Endothelial cell of umbilical vein (primary cell): ENCODE results near the gene NRG3. TPM values are rescaled to one million over a fixed set of nuclear protein-coding genes. Genes with fewer than 3 reads are reported as not detected.

Experiments used
- BruUV-seq: library from RNA; stranded (reverse); fragments of 400-500 nt; replicated peaks from 2 replicates; lab custom pipeline; 2021; lab: Mats Ljungman, UMichigan
- CTCF ChIA-PET: fragments of 300-600, 350-600 bp; sonication (Branson Sonifier 250); formaldehyde crosslinking; loops from one replicate; lab custom pipeline; 2021; ENCODE audit warnings: antibody characterized with exemption, inconsistent platforms; lab: Charles Lee
- POLR2A ChIA-PET: fragments of 300-600, 350-600 bp; sonication (Branson Sonifier 250); formaldehyde crosslinking; loops from one replicate; lab custom pipeline; 2021; ENCODE audit warnings: antibody characterized with exemption, inconsistent platforms; lab: Charles Lee
- DNase-seq: peaks from one replicate; pipeline ENCODE4 v3.0.0-alpha.2; 2011; ENCODE audit warnings: low read depth, low spot score
- FAIRE-seq: peaks from 2 replicates; lab custom pipeline; 2011; peaks lifted over from hg19 to GRCh38; lab: Jason Lieb, UNC
- H2AFZ ChIP-seq: 2 replicates; pipeline ENCODE4 v1.6.0; 2012; ENCODE audit warnings: low read depth, low read length, control low read depth, inconsistent platforms
- H3K27ac ChIP-seq: 2 replicates; pipeline ENCODE4 v1.5.1; 2011; ENCODE audit warnings: low read depth, mild to moderate bottlenecking, control low read depth, low read length, moderate library complexity; ENCODE audit not compliant: insufficient read depth
- H3K27me3 ChIP-seq, 2 experiments: 2 replicates each; pipeline versions ENCODE4 v1.6.0 to v1.6.1; 2011; ENCODE audit warnings: low read length in 2 of 2, mixed read lengths in 1 of 2; ENCODE audit not compliant: control insufficient read depth in 2 of 2, insufficient read depth in 2 of 2
- H3K36me3 ChIP-seq, 2 experiments: 2 replicates in 1 of 2; 3 replicates in 1 of 2; pipeline ENCODE4 v1.5.1; 2011; ENCODE audit warnings: low read length in 2 of 2, mild to moderate bottlenecking in 1 of 2, moderate library complexity in 1 of 2; ENCODE audit not compliant: control insufficient read depth in 2 of 2, insufficient read depth in 2 of 2; ENCODE audit errors: extremely low read depth in 1 of 2
- H3K4me1 ChIP-seq: 3 replicates; pipeline ENCODE4 v1.5.1; 2011; ENCODE audit warnings: mild to moderate bottlenecking, low read length; ENCODE audit not compliant: control insufficient read depth, insufficient read depth; ENCODE audit errors: extremely low read depth
- H3K4me2 ChIP-seq: 2 replicates; pipeline ENCODE4 v1.6.1; 2011; ENCODE audit warnings: low read length, control low read depth, mixed read lengths; ENCODE audit not compliant: insufficient read depth
- H3K4me3 ChIP-seq, 3 experiments: fragments of 200-600 bp in 1 of 3; sonication (generic), shearing (Covaris generic) in 1 of 3; replicated peaks in 1 of 3; 2 replicates each; pipeline ENCODE4 v1.5.1; 2011 to 2016; ENCODE audit warnings: control low read depth in 3 of 3, low read length in 3 of 3, mild to moderate bottlenecking in 2 of 3, inconsistent platforms in 1 of 3, low read depth in 1 of 3, moderate library complexity in 1 of 3; ENCODE audit not compliant: insufficient read depth in 1 of 3
- H3K79me2 ChIP-seq: 2 replicates; pipeline ENCODE4 v1.6.0; 2012; ENCODE audit warnings: low read length, inconsistent platforms; ENCODE audit not compliant: control insufficient read depth, insufficient read depth
- H3K9ac ChIP-seq: replicated peaks from 2 replicates; pipeline ENCODE3; 2011; ENCODE audit warnings: low read length, control low read depth; ENCODE audit not compliant: insufficient read depth; ENCODE audit errors: extremely low read depth
- H3K9me1 ChIP-seq: replicated peaks from 3 replicates; pipeline ENCODE4 v1.6.0; 2011; ENCODE audit warnings: mild to moderate bottlenecking, low read length; ENCODE audit not compliant: control insufficient read depth, insufficient read depth; ENCODE audit errors: extremely low read depth
- H3K9me3 ChIP-seq: replicated peaks from 2 replicates; pipeline ENCODE4 v1.5.1; 2012; ENCODE audit warnings: low read length, inconsistent platforms; ENCODE audit not compliant: control insufficient read depth, insufficient read depth
- H4K20me1 ChIP-seq: replicated peaks from 2 replicates; pipeline ENCODE3; 2011; ENCODE audit warnings: mild to moderate bottlenecking, low read length; ENCODE audit not compliant: control insufficient read depth, insufficient read depth; ENCODE audit errors: extremely low read depth
- FOS ChIP-seq: IDR thresholded peaks from 2 replicates; pipeline ENCODE4 v1.6.1; 2011; ENCODE audit warnings: mild to moderate bottlenecking, low read length, moderate library complexity, borderline replicate concordance; ENCODE audit not compliant: insufficient read depth
- GATA2 ChIP-seq: IDR thresholded peaks from 2 replicates; pipeline ENCODE4 v1.7.0; 2011; ENCODE audit warnings: low read depth, mild to moderate bottlenecking, moderate library complexity, mixed read lengths, low read length; ENCODE audit not compliant: insufficient read length, insufficient read depth
- JUN ChIP-seq: IDR thresholded peaks from 2 replicates; pipeline ENCODE4 v1.6.1; 2011; ENCODE audit warnings: borderline replicate concordance, low read depth; ENCODE audit not compliant: insufficient read length, insufficient read depth
- MYC ChIP-seq: IDR thresholded peaks from one replicate; pipeline ENCODE4 v1.6.1; 2011; ENCODE audit warnings: mild to moderate bottlenecking, low read depth, low read length
- POLR2AphosphoS5 ChIP-seq: IDR thresholded peaks from 2 replicates; pipeline ENCODE4 v1.6.1; 2012; ENCODE audit warnings: low read depth, mild to moderate bottlenecking, control low read depth, low read length, moderate library complexity; ENCODE audit not compliant: insufficient read depth
- dilution Hi-C: fragments of 300-500 bp; cut with MboI; formaldehyde crosslinking; loops from one replicate; pipeline ENCODE4 v1.15.0; 2019; ENCODE audit warnings: low sequenced_read_pairs; ENCODE audit not compliant: extremely low pct_ligation_motif_present
- intact Hi-C: fragments of 100-400 bp; cut with micrococcal nuclease; formaldehyde crosslinking; loops from one replicate; pipeline ENCODE4 v1.10.0; 2022
- polyA plus RNA-seq, 4 experiments: library from polyadenylated mRNA; depleted of rRNA in 3 of 4; stranded (reverse) in 3 of 4; unstranded in 1 of 4; fragments of >200 nt; gene quantifications; 2 replicates each; pipeline versions ENCODE4 v1.2.1 to v1.2.3, GENCODE V29; 2011 to 2012; ENCODE audit warnings: missing spikeins in 1 of 4
- total RNA-seq: library from RNA; stranded (reverse); gene quantifications from 2 replicates; pipeline ENCODE4 v1.2.3, GENCODE V29; 2021
- TF ChIP-seq, protein P1 (sequence below), 2 donors: IDR thresholded peaks; 1 replicate in 1 of 2; 2 replicates in 1 of 2; pipeline ENCODE4 v1.5.1; 2011; ENCODE audit warnings: low read length in 2 of 2, mild to moderate bottlenecking in 2 of 2, moderate library complexity in 2 of 2, control low read depth in 1 of 2, inconsistent platforms in 1 of 2, low read depth in 1 of 2; ENCODE audit not compliant: insufficient read depth in 1 of 2; ENCODE audit errors: extremely low read depth in 1 of 2

Gene NRG3
- total and polyA plus RNA-seq, 2 donors (not counting 3 experiments of a cell fraction or from before 2014, with no cell fraction given), result 1.9 to 3.9 TPM

DNA sequence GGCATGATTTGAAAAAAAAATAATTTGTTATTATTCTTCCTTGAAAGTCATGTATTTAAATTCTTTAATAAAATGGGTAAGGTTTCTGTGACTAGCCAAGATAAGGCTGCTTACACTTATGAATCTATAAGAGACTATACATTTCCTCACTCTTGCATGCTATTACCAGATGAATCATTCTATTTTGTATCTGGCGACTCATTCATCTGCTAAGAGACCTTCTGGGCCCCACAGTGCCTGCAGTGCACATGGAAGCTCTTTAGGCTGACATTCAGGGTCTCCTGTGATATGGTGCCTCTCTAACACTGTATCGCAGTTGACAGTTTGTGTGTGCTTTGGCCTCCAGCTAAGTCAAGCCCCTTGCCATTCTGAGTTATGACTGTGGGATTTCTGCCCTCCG lies 121.9 kb downstream of the NRG3 start:
- no peaks in the 10 kb centered on the region for H3K4me1 ChIP-seq
- no peaks in the 10 kb centered on the region for H3K9me3 ChIP-seq
- no peak overlapping the region for H3K4me2 ChIP-seq
- H3K9ac ChIP-seq, result no peak overlapping the region
- dilution Hi-C loops (no loop called here), intact Hi-C loops (no loop called here)
- CTCF ChIA-PET, result no interaction called here
- no peaks in the 10 kb centered on the region for H3K36me3 ChIP-seq
- no peak for FAIRE-seq
- TF ChIP-seq MYC (no peak), FOS (peak; percentile 62)
- no peaks in the 10 kb centered on the region for H3K79me2 ChIP-seq
- no peak overlapping the region for H3K27ac ChIP-seq
- POLR2A ChIA-PET, result no interaction called here
- no TSS peak for BruUV-seq
- no peaks in the 10 kb centered on the region for H3K9me1 ChIP-seq
- H3K4me3 ChIP-seq, result no peak overlapping the region
- H4K20me1 ChIP-seq, result no peaks in the 10 kb centered on the region
- no peak for DNase-seq
- H3K27me3 ChIP-seq, result no peaks in the 10 kb centered on the region
- no peak overlapping the region for H2AFZ ChIP-seq

DNA sequence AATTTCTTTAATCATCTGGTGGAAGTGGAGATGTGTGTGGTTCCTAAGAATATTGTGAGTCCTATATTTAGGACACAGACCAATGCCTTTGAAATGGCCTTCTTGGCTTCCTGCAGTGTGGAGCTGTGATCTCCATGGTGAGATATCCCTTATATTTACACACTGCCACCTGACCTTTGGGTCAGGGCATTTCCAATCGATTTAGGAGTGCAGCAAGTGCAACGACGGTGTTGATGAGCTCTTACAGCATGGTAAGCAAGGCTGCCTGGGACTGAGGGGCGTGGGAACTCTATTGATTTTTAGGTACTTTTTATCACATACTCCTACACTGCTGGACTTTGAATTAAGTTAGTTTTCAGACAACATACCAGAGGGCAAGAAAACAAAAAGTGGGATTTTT lies 146.0 kb downstream of the NRG3 start:
- Histone ChIP-seq H3K9ac (no peak overlapping the region), H4K20me1 (no peaks in the 10 kb centered on the region), H3K9me1 (no peaks in the 10 kb centered on the region), H3K4me1 (no peaks in the 10 kb centered on the region), H3K79me2 (no peaks in the 10 kb centered on the region), H3K27ac (no peak overlapping the region), H3K9me3 (no peaks in the 10 kb centered on the region), H3K27me3 (no peaks in the 10 kb centered on the region), H3K36me3 (no peaks in the 10 kb centered on the region), H3K4me2 (no peak overlapping the region), H2AFZ (no peak overlapping the region), H3K4me3 (no peak overlapping the region)
- POLR2A ChIA-PET, result no interaction called here
- DNase-seq, result no peak
- BruUV-seq, result no TSS peak
- TF ChIP-seq, protein P1, sequence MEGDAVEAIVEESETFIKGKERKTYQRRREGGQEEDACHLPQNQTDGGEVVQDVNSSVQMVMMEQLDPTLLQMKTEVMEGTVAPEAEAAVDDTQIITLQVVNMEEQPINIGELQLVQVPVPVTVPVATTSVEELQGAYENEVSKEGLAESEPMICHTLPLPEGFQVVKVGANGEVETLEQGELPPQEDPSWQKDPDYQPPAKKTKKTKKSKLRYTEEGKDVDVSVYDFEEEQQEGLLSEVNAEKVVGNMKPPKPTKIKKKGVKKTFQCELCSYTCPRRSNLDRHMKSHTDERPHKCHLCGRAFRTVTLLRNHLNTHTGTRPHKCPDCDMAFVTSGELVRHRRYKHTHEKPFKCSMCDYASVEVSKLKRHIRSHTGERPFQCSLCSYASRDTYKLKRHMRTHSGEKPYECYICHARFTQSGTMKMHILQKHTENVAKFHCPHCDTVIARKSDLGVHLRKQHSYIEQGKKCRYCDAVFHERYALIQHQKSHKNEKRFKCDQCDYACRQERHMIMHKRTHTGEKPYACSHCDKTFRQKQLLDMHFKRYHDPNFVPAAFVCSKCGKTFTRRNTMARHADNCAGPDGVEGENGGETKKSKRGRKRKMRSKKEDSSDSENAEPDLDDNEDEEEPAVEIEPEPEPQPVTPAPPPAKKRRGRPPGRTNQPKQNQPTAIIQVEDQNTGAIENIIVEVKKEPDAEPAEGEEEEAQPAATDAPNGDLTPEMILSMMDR (IDR thresholded peaks at IDR 0.05; ENCODE audit: extremely low read depth in 1 of 2, insufficient read depth in 1 of 2, low read depth in 1 of 2, low read length in 2 of 2), result no peak
- no peak for TF ChIP-seq GATA2
- no peak for TF ChIP-seq JUN
- no peak for TF ChIP-seq POLR2AphosphoS5
- no peak for TF ChIP-seq MYC
- intact Hi-C loops (no loop called here), dilution Hi-C loops (no loop called here)
- FAIRE-seq, result no peak
- CTCF ChIA-PET, result interaction anchor here (1.2 kb wide), 1 partner anchor 96 kb away, joined by 3 read pairs; no protein-coding TSS in a partner anchor
